ENCODE data around the gene IL17RA.

GRCh38 chr22:17046566-17047348, 38.0 kb upstream of the IL17RA start:
- no peak for TF ChIP-seq ZNF274 (IDR thresholded peaks at IDR 0.05; ENCODE audit: low read depth, low read length)
- TF ChIP-seq YY1 (IDR thresholded peaks at IDR 0.05; ENCODE audit: insufficient read depth, insufficient read length), result no peak
- no peak for TF ChIP-seq SUZ12 (IDR thresholded peaks at IDR 0.05; ENCODE audit: extremely low read depth, insufficient read depth, insufficient read length)
